Activated naive CD4-positive, alpha-beta T cell treated with anti-CD3 and anti-CD28 coated beads, Interleukin-2, amount 50 U/mL, for 24 hours (primary cell): ENCODE measurements around the gene PRR5.

Experiments
- H3K27ac Mint-ChIP-seq: one replicate; pipeline ENCODE4 v1.8.0; 2021; ENCODE audit warnings: mild to moderate bottlenecking, mixed read lengths
- H3K27me3 Mint-ChIP-seq: one replicate; pipeline ENCODE4 v1.8.0; 2021; ENCODE audit warnings: mixed read lengths
- H3K36me3 Mint-ChIP-seq: one replicate; pipeline ENCODE4 v1.8.0; 2021; ENCODE audit warnings: mixed read lengths
- H3K4me1 Mint-ChIP-seq: one replicate; pipeline ENCODE4 v1.8.0; 2021; ENCODE audit warnings: mixed read lengths
- H3K4me3 Mint-ChIP-seq: one replicate; pipeline ENCODE4 v1.8.0; 2021; ENCODE audit warnings: mild to moderate bottlenecking, mixed read lengths
- H3K9me3 Mint-ChIP-seq: one replicate; pipeline ENCODE4 v1.8.0; 2021; ENCODE audit warnings: mixed read lengths

PRR5 gene

DNA sequence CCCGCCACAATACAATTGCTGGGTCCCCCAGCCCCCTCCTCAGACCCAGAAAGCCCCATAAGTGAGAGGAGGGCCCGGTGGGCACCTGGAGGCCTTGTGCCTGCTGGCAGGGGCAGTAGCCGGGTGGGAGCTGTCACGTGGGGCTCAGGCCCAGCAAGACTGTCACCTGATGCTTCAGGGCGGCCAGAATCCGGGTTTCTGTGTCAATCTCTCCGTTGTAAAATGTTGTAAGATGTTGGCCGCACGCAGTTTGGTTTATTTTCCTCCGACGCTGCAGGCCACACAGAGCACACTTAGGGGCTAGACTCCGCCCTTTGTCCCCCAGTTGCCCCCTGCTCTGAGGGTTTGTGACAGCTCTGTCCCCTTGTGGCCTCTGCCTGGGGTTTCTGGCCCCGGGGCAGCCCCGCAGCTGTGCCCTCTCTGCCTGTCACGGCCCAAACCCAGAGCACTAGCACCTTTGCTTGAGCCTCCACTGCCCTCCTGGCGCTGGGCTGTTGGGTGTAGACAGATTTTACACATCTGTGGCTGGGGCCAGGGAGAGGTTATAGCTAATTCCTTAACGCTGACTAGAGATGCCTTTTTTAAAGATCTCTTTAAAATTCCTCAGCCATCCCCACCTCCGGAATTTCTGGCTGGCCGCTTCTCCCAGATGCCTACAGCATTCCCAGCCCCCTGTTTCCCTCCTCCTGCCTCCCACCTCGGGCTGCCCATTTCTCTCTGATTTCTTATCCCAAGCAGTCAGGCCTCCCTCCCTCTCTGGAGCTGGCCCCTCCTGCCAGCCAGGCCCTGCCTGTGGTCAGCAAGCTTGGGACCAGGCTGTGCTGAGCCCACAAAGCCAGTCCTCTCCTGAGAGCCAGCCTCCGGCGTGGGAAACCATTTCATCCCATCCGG is 3.2 kb upstream of the PRR5 start:
- Mint-ChIP-seq H3K27me3 (no peaks in the 10 kb centered on the region), H3K4me3 (no peak overlapping the region)

DNA sequence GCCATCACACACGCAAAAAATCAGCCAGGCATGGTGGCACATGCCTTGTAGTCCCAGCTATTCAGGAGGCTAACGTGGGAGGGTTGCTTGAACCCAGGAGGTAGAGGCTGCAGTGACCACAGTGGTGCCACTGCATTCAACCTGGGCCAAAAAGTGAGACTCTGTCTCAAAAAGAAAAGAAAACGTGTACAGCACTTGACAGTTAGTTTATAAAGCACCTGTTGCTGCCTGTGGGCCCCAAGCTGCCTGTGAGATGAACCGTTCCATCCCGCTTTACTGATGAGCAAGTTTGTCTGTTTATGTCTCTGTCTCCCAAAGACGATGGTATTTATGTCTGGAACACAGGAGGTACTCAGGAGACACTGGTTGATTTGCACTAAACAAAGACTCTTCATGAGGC is 1.5 kb upstream of the PRR5 start:
- H3K36me3 Mint-ChIP-seq: peaks cover 1% of the 10 kb centered on the region
- no peak overlapping the region for H3K27ac Mint-ChIP-seq

More for the DNA sequence above, 3.2 kb upstream of the PRR5 start:
- H3K36me3 Mint-ChIP-seq: no peaks in the 10 kb centered on the region
- H3K4me1 Mint-ChIP-seq: peaks cover 17% of the 10 kb centered on the region
- no peaks in the 10 kb centered on the region for H3K9me3 Mint-ChIP-seq
- H3K27ac Mint-ChIP-seq: no peak overlapping the region

DNA sequence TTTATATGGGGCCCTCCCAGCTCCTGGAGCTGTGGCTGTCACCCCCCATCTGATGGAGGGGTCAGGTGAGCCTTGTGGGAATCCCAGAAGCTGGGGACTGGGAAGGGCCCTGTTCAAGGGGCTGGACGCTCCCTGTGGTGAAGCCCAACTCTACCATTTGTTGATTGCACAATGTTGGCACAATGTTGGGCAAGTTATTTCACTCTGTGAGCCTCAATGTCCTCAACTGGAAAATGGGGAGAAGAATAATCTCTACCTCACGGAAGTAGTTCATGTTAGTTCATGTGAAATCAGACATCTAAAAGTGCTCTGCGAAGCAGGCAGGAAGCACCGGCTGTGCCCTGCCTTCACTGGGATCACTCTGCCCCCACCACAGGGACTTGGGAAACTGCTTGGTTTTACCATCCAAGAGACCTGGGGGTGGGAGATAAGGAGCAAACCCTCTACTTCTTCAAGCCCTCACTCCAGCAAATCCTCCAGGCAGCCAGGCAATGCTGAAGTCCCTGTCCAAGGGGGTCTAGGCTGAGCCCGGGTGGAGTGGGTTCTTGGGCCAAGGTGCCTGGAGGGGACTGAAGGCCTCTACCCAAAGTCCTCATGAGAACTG is 715 bp upstream of the PRR5 start:
- Mint-ChIP-seq H3K4me1 (peaks cover 27% of the 10 kb centered on the region), H3K27me3 (no peaks in the 10 kb centered on the region), H3K27ac (peak overlapping the region; percentile 59), H3K9me3 (no peaks in the 10 kb centered on the region), H3K4me3 (peak overlapping the region; percentile 70), H3K36me3 (peaks cover 1% of the 10 kb centered on the region)

More for the DNA sequence above, 1.5 kb upstream of the PRR5 start:
- Mint-ChIP-seq H3K9me3 (no peaks in the 10 kb centered on the region), H3K4me3 (no peak overlapping the region), H3K27me3 (no peaks in the 10 kb centered on the region), H3K4me1 (peaks cover 23% of the 10 kb centered on the region)

DNA sequence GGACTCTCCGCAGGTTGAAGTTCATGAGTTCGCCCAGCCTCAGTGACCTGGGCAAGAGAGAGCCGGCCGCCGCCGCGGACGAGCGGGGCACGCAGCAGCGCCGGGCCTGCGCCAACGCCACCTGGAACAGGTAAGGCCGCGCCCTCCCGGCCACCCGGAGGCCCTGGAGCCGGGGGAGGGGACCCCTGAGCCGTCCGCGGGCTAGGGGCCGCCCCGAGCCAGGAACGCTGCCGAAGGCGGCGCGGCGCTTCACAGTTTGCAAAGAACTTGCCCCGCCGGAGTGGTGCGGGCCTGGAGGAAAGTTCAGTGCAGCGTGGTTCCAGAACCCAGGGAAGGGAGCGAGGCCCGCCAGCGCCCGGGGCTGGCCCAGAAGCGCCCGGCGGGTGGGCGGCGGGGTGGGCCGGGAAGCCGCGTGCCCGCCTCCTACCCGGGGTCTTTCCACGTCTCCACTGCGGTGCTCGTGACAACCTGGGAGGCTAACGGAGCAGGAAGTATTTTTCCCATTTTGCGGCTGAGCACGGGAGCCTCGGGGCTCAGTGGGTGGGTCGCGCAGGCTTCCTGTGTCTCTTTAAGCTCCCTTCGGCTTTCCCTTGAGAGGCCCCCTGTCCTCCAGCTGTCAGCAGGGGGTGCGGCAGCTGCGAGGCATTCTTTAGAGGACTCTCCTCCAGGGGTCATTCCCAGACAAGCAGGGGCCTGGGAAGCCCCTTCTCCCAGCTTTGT is 635 bp downstream of the PRR5 start:
- H3K27ac Mint-ChIP-seq: no peak overlapping the region
- H3K27me3 Mint-ChIP-seq: no peaks in the 10 kb centered on the region
- H3K9me3 Mint-ChIP-seq: no peaks in the 10 kb centered on the region
- H3K4me3 Mint-ChIP-seq: peak overlapping the region; percentile 82
- peaks cover 1% of the 10 kb centered on the region for H3K36me3 Mint-ChIP-seq
- H3K4me1 Mint-ChIP-seq: peaks cover 28% of the 10 kb centered on the region

DNA sequence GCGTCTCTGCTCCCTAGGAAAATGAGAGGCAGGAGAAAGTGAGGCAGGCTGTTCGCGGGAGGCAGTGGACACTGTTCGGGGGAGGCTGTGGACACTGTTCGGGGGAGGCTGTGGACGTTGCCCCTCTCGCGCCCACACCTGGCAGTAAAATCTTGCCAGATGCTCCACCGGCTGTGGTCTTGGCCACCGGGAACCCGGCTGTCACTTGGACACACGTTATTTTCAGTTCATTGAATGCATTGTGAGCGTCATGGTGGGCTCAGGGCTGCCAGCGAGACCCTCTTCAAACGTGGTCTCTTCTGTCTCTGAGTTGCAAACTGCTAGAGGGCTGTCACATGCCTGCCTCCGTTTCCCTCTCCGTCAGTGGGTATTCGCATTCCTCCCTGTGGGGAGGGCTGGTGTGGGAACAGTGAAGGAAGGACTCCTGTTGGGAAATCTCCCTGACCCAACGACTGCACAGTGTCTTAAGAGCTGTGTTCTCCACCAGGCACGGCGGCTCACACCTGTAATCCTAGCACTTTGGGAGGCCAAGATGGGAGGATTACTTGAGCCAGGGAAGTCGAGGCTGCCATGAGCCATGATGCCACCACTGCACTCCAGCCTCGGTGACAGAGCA is 1.4 kb downstream of the PRR5 start:
- H3K4me1 Mint-ChIP-seq: peaks cover 32% of the 10 kb centered on the region
- no peaks in the 10 kb centered on the region for H3K27me3 Mint-ChIP-seq
- H3K9me3 Mint-ChIP-seq: no peaks in the 10 kb centered on the region
- H3K27ac Mint-ChIP-seq: no peak overlapping the region
- peak overlapping the region; percentile 82 for H3K4me3 Mint-ChIP-seq
- H3K36me3 Mint-ChIP-seq: peaks cover 1% of the 10 kb centered on the region

DNA sequence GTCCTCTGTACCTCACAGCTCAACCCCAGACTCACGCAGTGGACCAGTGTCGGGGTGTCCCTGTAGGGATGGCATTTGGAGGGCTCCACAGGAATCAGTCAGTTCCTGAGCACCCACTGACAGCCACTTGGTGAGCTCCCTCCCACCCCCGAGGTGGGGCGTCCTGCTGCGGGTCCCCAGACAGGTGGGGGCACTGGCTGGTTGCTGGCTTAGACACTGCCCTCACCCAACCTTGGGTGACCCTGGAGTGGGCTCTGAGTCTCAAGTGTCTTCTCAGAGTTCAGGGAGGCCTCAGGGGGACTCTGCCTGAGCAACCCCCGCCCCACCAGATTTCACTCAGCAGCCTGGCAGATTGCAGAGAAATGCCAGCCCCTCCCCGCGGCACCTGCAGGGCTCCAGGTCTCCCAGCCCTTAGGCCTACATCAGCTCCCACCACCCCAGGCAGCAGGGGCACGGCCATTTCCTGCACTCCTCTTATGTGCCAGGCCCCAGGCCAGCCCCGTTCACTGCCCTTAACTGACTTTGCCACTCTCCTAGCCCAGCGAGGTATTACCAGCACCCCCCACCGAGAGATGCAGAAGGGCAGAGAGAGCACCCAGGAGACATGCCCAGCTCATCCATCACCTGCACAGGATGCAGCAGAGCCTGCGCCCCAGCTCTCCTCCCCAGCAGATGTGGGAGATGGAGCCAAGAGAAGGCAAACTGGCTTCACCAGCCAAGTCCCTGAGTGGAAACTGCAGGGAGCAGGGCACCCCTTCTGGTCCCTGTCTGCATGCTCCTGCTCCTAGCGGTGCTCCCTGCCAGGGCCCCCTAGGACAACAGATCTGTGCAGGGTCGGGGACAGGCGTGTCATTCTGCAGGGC is 2.4 kb downstream of the PRR5 start:
- Mint-ChIP-seq H3K27ac (no peak overlapping the region), H3K36me3 (peaks cover 1% of the 10 kb centered on the region), H3K27me3 (no peaks in the 10 kb centered on the region), H3K4me3 (peak overlapping the region; percentile 82), H3K9me3 (no peaks in the 10 kb centered on the region), H3K4me1 (peaks cover 32% of the 10 kb centered on the region)

DNA sequence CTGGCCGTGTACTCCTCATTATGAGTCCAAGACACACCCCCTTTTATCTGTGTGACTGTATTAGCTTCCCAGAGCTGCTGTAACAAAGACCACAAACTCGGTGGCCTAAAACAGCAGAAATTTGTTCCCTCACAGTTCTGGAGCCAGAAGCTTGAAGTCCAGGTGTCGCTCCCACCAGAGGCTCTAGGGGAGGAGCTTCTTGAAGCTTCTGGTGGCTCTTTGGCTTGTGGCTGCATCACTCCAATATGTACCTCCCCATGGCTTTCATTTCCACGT is 3.0 kb downstream of the PRR5 start:
- Mint-ChIP-seq H3K9me3 (no peaks in the 10 kb centered on the region), H3K36me3 (peaks cover 1% of the 10 kb centered on the region), H3K4me1 (peaks cover 37% of the 10 kb centered on the region), H3K27me3 (no peaks in the 10 kb centered on the region), H3K4me3 (peak overlapping the region; percentile 39), H3K27ac (peak overlapping the region; percentile 30)

DNA sequence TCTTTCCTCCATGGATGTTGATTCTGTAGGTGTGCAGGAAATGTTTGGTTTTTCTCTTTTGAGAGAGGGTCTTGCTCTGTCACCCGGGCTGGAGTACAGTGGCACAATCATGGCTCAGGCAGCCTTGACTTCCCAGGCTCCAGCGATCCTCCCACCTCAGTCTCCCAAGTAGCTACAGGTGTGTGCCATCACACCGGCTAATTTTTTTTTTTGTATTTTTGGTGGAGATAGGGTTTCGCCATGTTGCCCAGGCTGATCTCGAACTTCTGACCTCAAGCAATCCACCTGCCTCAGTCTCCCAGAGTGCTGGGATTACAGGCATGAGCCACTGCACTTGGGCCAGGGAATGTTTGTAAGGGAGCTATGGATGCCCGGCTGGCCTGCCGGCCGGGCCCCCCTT is 4.5 kb downstream of the PRR5 start:
- H3K4me3 Mint-ChIP-seq: no peak overlapping the region
- H3K36me3 Mint-ChIP-seq: peaks cover 1% of the 10 kb centered on the region
- H3K27ac Mint-ChIP-seq: no peak overlapping the region
- H3K27me3 Mint-ChIP-seq: no peaks in the 10 kb centered on the region
- no peaks in the 10 kb centered on the region for H3K9me3 Mint-ChIP-seq
- H3K4me1 Mint-ChIP-seq: peaks cover 49% of the 10 kb centered on the region

DNA sequence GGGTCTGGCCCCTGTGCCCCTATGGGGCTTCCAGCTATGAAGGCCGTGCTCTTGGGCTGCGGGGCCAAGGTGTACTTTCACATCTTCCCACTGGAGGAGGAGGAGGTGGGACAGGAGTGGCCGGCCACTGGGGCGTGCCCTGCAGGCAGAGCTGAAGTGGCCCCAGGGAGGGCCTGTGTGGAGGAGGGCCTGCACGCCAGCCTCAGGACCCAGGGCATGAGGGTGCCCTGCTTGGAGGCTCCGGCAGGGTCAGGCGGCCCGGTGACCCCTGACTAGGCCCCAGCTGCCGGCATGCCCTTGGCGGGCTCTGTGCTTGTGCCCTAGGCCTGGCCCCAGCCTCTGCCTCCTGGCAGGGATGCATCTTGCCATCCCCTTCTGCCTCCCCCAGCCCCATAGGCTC is 5.2 kb downstream of the PRR5 start:
- peaks cover 1% of the 10 kb centered on the region for H3K36me3 Mint-ChIP-seq
- H3K4me3 Mint-ChIP-seq: no peak overlapping the region
- no peaks in the 10 kb centered on the region for H3K27me3 Mint-ChIP-seq
- peaks cover 46% of the 10 kb centered on the region for H3K4me1 Mint-ChIP-seq
- H3K27ac Mint-ChIP-seq: no peak overlapping the region
- no peaks in the 10 kb centered on the region for H3K9me3 Mint-ChIP-seq

- no peak overlapping the region for H3K4me3 Mint-ChIP-seq
- no peaks in the 10 kb centered on the region for H3K27me3 Mint-ChIP-seq
- H3K36me3 Mint-ChIP-seq: peaks cover 1% of the 10 kb centered on the region
- H3K9me3 Mint-ChIP-seq: no peaks in the 10 kb centered on the region
- H3K4me1 Mint-ChIP-seq: peaks cover 46% of the 10 kb centered on the region
- H3K27ac Mint-ChIP-seq: no peak overlapping the region
These were observed 5.7 kb downstream of the PRR5 start for GRCh38 chr22:44707752-44708151.

DNA sequence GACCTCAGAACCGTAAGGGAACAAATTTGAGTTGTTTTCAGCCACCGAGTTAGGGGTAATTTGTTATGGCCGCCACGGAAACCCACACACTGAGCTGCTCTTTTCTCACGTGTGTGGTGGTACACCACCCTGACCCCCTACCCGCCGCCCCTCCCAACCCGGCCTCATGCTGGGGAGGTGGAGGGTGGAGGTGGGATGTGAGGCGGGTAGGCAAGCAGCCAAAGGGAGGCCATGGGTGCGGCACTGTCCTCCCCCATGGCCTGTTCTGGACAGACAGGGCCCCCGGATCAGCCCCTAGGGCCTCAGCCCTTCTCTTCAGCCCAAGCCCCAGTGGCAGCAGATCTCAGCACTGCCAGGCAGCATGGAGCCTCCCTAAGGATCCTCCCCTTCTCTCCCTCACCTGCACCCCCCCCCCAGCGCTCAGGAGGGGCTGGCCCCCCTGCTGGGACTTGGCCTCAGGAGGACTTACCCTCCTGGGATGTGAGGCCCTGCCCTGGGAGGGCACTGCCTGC is 7.9 kb downstream of the PRR5 start:
- Mint-ChIP-seq H3K4me1 (peaks cover 30% of the 10 kb centered on the region), H3K27me3 (no peaks in the 10 kb centered on the region), H3K4me3 (no peak overlapping the region), H3K36me3 (no peaks in the 10 kb centered on the region), H3K27ac (peak overlapping the region; percentile 46), H3K9me3 (no peaks in the 10 kb centered on the region)

DNA sequence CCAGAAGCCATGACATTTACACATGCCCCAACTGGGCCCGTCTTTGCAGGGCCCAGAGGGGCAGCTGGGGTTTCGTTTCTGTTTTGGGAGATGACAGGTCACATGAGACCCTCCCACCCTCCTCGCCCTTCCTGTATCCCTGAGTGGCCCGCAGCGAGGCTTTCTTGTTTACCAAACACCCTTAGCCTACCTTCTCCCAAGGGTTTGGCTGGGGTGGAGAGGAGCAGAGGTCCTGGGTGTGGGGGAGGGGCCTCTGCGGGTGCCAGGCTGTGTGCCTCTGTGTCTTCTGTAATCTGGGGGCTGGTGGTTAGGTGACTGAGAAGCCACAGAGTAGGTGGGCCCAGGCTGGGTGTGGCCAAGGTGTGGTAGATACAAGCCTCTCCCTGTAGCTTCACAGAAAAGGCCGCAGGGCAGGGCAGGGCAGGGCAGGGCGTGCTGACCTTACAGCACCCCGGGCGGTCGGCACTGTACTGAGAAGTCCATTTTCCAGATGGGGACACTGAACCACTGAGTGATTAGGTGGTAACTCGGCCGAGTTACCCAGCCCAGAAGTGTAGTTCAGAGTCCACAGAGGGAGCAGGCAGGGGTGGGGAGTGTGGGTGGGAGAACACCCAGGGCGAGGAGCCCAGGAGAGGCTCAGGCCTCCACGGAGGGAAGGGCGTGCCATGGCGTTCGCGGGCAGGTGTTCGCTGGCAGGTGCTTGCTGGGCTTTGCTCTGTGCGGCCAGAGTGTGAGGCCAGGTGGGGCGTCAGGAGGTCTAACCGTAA is 8.7 kb downstream of the PRR5 start:
- Mint-ChIP-seq H3K36me3 (no peaks in the 10 kb centered on the region), H3K4me1 (peaks cover 30% of the 10 kb centered on the region), H3K27me3 (no peaks in the 10 kb centered on the region), H3K27ac (no peak overlapping the region), H3K9me3 (no peaks in the 10 kb centered on the region), H3K4me3 (no peak overlapping the region)

- Mint-ChIP-seq H3K27ac (no peak overlapping the region), H3K4me1 (peaks cover 27% of the 10 kb centered on the region), H3K27me3 (no peaks in the 10 kb centered on the region), H3K4me3 (no peak overlapping the region), H3K9me3 (no peaks in the 10 kb centered on the region), H3K36me3 (no peaks in the 10 kb centered on the region)
These were observed 9.2 kb downstream of the PRR5 start for GRCh38 chr22:44711241-44711560.

DNA sequence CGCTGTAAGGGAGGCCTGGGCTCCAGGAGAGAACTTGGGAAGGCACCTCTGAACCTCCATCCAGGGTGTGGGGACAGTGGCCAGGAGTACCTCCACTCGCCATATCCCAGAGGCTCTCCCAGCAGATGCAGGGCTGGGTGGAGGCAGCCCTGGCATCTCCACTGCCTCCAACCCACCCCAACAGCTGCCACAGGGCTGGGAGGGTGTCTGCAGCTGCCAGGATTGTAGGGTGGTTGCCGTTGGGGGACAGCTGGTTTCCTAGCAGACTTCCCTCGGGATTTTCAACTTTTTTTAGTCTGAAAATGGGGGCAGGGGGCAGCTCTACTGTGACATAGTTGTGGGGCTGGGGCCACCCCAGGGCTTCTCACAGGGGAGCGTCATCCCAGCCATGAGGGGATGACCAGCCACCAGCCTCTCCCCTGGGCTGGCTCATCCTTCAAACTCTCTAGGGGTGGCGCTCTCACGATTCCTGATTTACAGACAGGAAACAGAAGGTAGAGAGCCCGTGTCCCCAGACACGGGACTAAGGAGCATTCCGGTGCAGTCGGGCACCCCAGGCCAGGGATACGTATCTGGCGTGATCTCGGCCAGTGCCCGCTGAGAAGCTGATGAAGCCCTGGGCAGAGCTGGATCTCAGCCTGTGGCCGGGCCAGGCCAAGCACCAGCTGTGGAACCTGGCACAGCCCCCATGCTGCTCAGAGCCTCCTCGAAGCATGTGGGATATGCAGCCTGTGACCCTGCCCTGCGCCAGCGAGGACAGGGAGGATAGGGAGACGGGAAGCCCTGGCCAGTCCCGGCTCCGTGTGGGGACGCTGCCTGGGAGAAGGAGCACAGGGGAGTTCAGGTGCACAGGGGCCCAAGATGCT is 9.9 kb downstream of the PRR5 start:
- Mint-ChIP-seq H3K4me3 (no peak overlapping the region), H3K9me3 (no peaks in the 10 kb centered on the region), H3K27ac (no peak overlapping the region), H3K36me3 (no peaks in the 10 kb centered on the region), H3K4me1 (peaks cover 26% of the 10 kb centered on the region), H3K27me3 (no peaks in the 10 kb centered on the region)
